ENCODE results near the gene DAP.

DAP gene

DNA sequence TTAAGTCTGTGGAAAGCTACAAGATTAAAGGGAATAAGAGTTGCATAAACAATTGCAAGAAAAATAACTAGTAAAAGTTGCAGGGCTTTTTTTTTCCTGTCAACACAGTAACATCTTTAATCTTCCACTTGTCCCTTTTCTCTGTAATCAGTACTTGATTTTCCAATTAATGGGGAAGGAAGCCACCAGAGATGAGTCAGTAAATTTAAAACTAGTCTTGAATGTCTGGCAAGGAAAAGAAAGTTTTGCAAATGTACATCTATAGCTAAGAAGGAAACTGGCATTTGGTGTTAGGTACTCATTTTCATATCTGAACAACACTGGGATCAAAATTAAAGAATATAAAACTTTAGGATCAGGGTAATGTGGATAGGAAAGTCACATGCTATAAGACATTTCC, 17.1 kb downstream of the DAP start:
- no peak overlapping the region for H3K4me2 ChIP-seq (ENCODE audit: low read length)
- H3K36me3 ChIP-seq (ENCODE audit: insufficient read depth, low read length), result peaks cover 65% of the 10 kb centered on the region

DNA sequence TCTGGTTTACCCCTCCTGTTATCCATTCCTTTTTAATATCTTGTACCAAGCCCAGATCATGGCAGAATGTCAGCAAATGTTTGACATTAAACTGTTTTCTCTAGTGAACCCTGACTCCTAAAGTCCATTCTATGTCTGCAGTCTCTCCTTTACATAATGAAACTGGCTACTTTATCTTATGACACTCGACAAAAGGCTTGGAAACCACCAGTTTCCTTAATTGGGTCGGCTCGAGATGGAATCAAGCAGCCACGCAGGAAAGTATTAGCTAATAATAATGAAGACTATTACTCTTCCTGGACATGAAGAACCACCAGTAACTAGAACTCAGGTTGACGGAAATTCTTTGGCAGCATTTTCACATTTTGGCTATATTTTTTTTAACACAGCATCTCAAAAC, 17.5 kb downstream of the DAP start:
- H3K4me3 ChIP-seq (ENCODE audit: low read length), result no peak overlapping the region
- no peaks in the 10 kb centered on the region for H3K9me3 ChIP-seq (replicated peaks; ENCODE audit: low read length)
- H3K9ac ChIP-seq (ENCODE audit: low read depth, low read length), result no peak overlapping the region
- peaks cover 65% of the 10 kb centered on the region for H3K36me3 ChIP-seq (ENCODE audit: insufficient read depth, low read length)
- H3K4me1 ChIP-seq (ENCODE audit: control insufficient read depth, insufficient read depth, low read length), result no peaks in the 10 kb centered on the region
- H3K4me2 ChIP-seq (ENCODE audit: low read length), result no peak overlapping the region
- H3K27me3 ChIP-seq (ENCODE audit: control insufficient read depth, insufficient read depth, low read length), result no peaks in the 10 kb centered on the region

More for the DNA sequence above, 17.1 kb downstream of the DAP start:
- H3K9ac ChIP-seq (ENCODE audit: low read depth, low read length), result no peak overlapping the region
- no peaks in the 10 kb centered on the region for H3K9me3 ChIP-seq (replicated peaks; ENCODE audit: low read length)
- H3K4me3 ChIP-seq (ENCODE audit: low read length), result no peak overlapping the region
- H3K27me3 ChIP-seq (ENCODE audit: control insufficient read depth, insufficient read depth, low read length), result no peaks in the 10 kb centered on the region
- no peaks in the 10 kb centered on the region for H3K4me1 ChIP-seq (ENCODE audit: control insufficient read depth, insufficient read depth, low read length)

DNA sequence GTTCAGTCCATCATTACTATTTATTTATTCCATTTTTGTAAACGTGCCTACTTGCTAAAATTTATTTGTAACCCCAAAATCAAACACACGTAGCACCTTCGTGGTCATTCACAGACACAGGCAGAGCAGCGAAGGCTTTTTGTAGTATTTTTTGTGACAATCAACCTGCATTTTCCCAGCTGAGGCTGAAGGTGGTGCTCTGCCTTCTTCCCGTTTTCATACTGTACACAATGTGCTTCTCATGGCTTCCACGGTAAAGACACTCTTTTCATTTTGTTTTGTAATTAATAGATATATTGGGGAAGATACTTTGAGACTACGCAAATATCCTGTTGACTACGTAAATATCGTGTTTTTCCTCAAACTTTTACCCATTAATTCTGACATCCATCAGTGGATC, 19.4 kb downstream of the DAP start:
- no peak overlapping the region for H3K9ac ChIP-seq (ENCODE audit: low read depth, low read length)
- H3K36me3 ChIP-seq (ENCODE audit: insufficient read depth, low read length), result peaks cover 52% of the 10 kb centered on the region
- no peaks in the 10 kb centered on the region for H3K4me1 ChIP-seq (ENCODE audit: control insufficient read depth, insufficient read depth, low read length)
- H3K27me3 ChIP-seq (ENCODE audit: control insufficient read depth, insufficient read depth, low read length), result no peaks in the 10 kb centered on the region
- H3K9me3 ChIP-seq (replicated peaks; ENCODE audit: low read length), result no peaks in the 10 kb centered on the region
- H3K4me3 ChIP-seq (ENCODE audit: low read length), result no peak overlapping the region
- no peak overlapping the region for H3K4me2 ChIP-seq (ENCODE audit: low read length)

DNA sequence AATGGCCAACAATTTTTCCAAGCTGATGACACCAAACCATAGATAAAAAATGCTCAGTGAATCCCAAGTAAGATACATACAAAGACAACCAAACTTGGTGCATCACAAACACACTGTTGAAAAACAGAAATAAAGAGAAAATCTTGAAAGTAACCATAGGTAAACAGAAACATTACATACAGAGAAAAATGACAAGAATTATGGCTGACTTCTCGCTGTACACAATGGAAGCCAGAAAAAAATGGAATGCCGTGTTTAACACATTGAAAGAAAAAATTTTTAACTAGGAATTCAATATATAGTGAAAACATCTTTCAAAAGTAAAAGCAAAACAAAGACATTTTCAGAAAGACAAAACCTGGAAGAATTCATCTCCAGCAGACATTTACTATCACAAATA, 20.6 kb downstream of the DAP start:
- Histone ChIP-seq H3K4me2 (ENCODE audit: low read length) (no peak overlapping the region), H3K9ac (ENCODE audit: low read depth, low read length) (no peak overlapping the region), H3K4me1 (ENCODE audit: control insufficient read depth, insufficient read depth, low read length) (no peaks in the 10 kb centered on the region), H3K36me3 (ENCODE audit: insufficient read depth, low read length) (peaks cover 54% of the 10 kb centered on the region), H3K27me3 (ENCODE audit: control insufficient read depth, insufficient read depth, low read length) (no peaks in the 10 kb centered on the region), H3K4me3 (ENCODE audit: low read length) (no peak overlapping the region), H3K9me3 (replicated peaks; ENCODE audit: low read length) (no peaks in the 10 kb centered on the region)

DNA sequence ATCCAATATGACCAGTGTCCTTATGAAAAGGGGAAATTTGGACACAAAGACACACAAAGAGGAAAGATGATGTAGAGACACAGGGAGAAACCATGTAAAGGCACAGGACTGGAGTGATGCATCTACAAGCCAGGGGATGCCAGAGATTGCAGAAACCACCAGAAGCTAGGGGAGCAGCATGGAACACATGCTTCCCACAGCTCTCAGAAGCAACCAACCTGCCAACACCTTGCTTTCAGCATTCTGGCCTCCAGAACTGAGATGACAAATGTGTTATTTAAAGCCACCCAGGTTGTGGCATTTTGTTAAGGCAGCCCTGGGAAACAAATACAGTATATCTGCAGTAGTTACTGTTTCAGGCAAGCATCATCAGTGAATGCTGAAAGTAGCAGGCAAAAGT, 23.2 kb downstream of the DAP start:
- H3K36me3 ChIP-seq (ENCODE audit: insufficient read depth, low read length), result peaks cover 38% of the 10 kb centered on the region
- no peaks in the 10 kb centered on the region for H3K9me3 ChIP-seq (replicated peaks; ENCODE audit: low read length)
- no peak overlapping the region for H3K9ac ChIP-seq (ENCODE audit: low read depth, low read length)
- H3K4me1 ChIP-seq (ENCODE audit: control insufficient read depth, insufficient read depth, low read length), result no peaks in the 10 kb centered on the region
- H3K4me3 ChIP-seq (ENCODE audit: low read length), result no peak overlapping the region
- H3K27me3 ChIP-seq (ENCODE audit: control insufficient read depth, insufficient read depth, low read length), result no peaks in the 10 kb centered on the region
- no peak overlapping the region for H3K4me2 ChIP-seq (ENCODE audit: low read length)

DNA sequence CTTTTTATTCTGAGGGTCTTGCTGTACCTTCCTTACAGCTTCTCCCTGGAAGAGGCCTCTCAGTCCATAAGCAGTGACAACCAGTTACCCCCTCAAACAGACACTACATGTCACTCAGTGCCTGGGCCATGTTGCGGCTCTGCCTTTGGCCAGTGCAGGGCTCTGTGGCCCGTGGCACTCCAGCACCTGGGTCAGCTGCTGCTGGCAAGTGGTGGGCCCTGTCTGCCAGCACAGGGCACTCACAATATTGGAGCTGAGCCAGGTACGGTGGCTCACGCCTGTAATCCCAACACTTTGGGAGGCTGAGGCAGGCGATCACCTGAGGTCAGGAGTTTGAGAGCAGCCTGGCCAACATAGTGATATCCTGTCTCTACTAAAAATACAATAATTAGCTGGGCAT, 24.2 kb downstream of the DAP start:
- Histone ChIP-seq H3K4me2 (ENCODE audit: low read length) (no peak overlapping the region), H3K9ac (ENCODE audit: low read depth, low read length) (no peak overlapping the region), H3K36me3 (ENCODE audit: insufficient read depth, low read length) (peaks cover 43% of the 10 kb centered on the region), H3K9me3 (replicated peaks; ENCODE audit: low read length) (no peaks in the 10 kb centered on the region), H3K4me3 (ENCODE audit: low read length) (no peak overlapping the region), H3K4me1 (ENCODE audit: control insufficient read depth, insufficient read depth, low read length) (no peaks in the 10 kb centered on the region), H3K27me3 (ENCODE audit: control insufficient read depth, insufficient read depth, low read length) (no peaks in the 10 kb centered on the region)

DNA sequence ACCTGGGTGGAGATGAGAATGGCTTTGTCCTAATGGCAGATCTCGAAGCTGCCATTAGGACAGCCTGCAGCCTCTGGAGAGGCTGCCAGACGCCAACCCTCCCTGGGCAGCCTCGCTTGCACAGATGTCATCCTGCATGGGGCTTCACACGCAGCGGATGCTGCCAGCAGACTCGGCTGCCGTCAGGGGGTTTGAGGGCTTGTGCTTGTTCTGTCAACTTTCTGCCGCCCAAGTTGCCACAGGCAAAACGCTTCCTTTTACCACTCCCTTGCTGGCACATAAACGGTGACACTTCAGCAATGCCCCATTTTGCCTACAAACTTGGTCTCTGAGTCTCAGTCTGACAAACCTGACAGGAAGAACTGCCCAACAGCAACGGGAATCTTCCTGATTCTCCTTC, 24.7 kb downstream of the DAP start:
- Histone ChIP-seq H3K4me3 (ENCODE audit: low read length) (no peak overlapping the region), H3K4me2 (ENCODE audit: low read length) (no peak overlapping the region), H3K36me3 (ENCODE audit: insufficient read depth, low read length) (peaks cover 42% of the 10 kb centered on the region)

DNA sequence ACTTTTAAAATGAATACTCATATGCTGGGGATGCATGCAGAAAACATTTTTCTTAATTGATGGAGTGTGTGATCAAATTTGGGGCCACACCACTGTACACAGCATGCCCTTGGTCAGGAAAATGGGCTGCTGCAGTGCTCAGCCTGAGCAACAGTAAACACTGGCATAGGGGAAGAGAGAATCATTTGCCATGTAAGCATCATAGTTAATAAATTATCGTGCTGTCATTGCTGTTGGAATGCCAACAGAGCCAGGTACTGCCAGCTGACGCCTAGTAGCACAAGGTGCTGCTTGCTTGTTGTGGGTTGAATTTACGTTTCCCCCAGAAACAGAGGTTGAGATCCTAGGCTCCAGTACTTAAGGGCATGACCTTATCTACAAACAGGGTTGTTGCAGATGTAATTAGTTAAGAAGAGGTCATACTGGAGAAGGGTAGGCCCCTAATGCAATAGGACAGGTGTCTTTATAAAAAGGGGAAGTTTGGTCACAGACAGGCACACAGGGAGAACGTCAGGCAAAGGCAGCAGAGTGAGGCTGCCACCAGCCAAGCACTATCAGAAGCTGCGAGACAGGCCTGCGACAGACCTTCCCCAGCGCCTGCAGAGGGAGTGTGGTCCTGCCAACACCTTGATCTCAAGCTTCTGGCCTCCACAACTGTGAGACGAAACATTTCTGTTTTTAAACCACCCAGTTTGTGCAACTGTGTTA, 25.3 kb downstream of the DAP start:
- H3K4me1 ChIP-seq (ENCODE audit: control insufficient read depth, insufficient read depth, low read length), result no peaks in the 10 kb centered on the region
- H3K9ac ChIP-seq (ENCODE audit: low read depth, low read length), result no peak overlapping the region
- no peak overlapping the region for H3K4me2 ChIP-seq (ENCODE audit: low read length)
- H3K4me3 ChIP-seq (ENCODE audit: low read length), result no peak overlapping the region
- peaks cover 38% of the 10 kb centered on the region for H3K36me3 ChIP-seq (ENCODE audit: insufficient read depth, low read length)
- no peaks in the 10 kb centered on the region for H3K9me3 ChIP-seq (replicated peaks; ENCODE audit: low read length)
- H3K27me3 ChIP-seq (ENCODE audit: control insufficient read depth, insufficient read depth, low read length), result no peaks in the 10 kb centered on the region

More for the DNA sequence above, 24.7 kb downstream of the DAP start:
- Histone ChIP-seq H3K27me3 (ENCODE audit: control insufficient read depth, insufficient read depth, low read length) (no peaks in the 10 kb centered on the region), H3K4me1 (ENCODE audit: control insufficient read depth, insufficient read depth, low read length) (no peaks in the 10 kb centered on the region), H3K9me3 (replicated peaks; ENCODE audit: low read length) (no peaks in the 10 kb centered on the region), H3K9ac (ENCODE audit: low read depth, low read length) (no peak overlapping the region)

DNA sequence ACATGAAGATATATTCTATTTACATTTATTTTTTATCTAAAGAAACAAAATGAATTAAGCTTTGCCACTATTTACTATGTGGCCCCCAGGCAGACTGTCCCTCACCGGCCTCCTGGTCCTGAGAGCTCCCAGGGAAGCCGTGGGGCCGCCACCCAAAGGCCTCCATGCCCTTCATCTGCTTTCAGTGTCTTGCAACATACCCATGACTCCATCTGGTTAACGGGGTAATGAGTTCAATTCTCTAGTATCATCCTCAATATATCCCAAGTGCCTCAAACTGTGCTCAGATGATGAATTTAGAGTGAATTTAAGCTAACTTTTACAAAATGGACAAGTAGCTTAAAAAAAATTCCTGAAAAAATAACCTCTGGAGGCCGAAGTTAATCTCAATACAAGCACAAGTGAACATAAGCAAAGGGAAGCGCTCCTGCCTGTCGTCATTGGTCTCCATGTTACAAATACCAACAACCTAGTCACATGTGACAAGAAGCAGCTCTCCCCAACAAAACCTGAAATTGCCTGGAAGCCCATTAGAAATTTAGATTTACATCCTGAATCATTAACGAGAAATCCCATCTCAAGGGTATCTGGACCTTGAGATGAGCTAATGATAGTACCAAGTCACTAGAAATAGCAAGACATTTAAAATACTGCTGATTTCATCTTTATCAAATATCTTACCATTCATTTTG, 26.1 kb downstream of the DAP start:
- no peak overlapping the region for H3K4me2 ChIP-seq (ENCODE audit: low read length)
- H3K4me1 ChIP-seq (ENCODE audit: control insufficient read depth, insufficient read depth, low read length), result no peaks in the 10 kb centered on the region
- no peak overlapping the region for H3K9ac ChIP-seq (ENCODE audit: low read depth, low read length)
- no peak overlapping the region for H3K4me3 ChIP-seq (ENCODE audit: low read length)
- H3K9me3 ChIP-seq (replicated peaks; ENCODE audit: low read length), result no peaks in the 10 kb centered on the region
- no peaks in the 10 kb centered on the region for H3K27me3 ChIP-seq (ENCODE audit: control insufficient read depth, insufficient read depth, low read length)
- peaks cover 36% of the 10 kb centered on the region for H3K36me3 ChIP-seq (ENCODE audit: insufficient read depth, low read length)

DNA sequence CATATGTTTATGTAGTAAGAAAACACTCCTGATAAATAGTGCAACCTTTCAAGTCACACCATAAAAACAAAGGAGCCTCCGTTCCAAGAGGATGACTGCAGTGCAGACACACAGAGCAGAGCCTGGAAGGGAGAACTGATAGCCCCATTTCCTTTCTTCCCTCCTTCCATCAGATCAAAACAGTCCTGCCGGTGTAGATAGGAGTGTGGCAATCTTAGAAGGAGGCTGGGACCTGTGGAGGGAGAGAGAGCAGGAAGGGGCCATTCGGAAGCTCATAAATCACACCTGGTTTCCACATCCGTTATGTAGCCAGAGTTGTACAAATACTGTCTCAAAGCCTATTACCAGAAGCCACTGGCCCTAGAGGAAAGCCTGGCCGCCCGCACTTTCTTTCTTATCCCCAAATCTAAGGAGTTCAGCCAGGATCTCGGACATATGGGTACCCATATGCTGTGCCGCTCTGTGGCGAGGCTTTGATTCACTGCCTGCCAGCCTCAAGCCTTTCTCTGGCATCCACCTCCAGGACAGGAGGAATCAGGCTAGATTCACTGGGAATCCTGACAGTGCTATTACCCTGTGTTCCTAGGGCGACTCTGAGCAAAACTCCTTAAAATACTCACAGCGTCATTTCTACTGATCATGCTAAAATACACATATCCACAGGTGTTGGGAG, 26.9 kb downstream of the DAP start:
- H3K27me3 ChIP-seq (ENCODE audit: control insufficient read depth, insufficient read depth, low read length), result no peaks in the 10 kb centered on the region
- H3K9ac ChIP-seq (ENCODE audit: low read depth, low read length), result no peak overlapping the region
- H3K4me1 ChIP-seq (ENCODE audit: control insufficient read depth, insufficient read depth, low read length), result no peaks in the 10 kb centered on the region
- H3K36me3 ChIP-seq (ENCODE audit: insufficient read depth, low read length), result peaks cover 40% of the 10 kb centered on the region
- H3K4me2 ChIP-seq (ENCODE audit: low read length), result no peak overlapping the region
- H3K4me3 ChIP-seq (ENCODE audit: low read length), result no peak overlapping the region
- no peaks in the 10 kb centered on the region for H3K9me3 ChIP-seq (replicated peaks; ENCODE audit: low read length)

DNA sequence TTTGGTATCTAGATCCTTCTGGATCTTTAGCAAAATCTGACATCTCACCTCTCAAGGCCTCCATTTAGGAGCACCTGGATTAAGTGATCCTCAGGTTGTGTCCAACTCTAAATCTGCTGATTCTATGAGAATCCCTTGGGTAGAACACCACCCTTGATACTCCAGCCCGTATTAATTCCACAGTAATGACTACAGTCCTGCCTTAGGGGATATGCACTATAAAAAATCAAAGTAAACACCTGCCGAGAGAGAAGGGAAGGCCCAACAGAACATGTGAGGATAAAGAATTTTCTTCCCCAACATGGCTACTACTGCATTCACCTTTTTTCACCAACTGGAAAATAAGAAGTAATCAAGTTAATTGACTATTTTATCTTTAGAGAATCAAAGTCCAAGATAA, 27.6 kb downstream of the DAP start:
- Histone ChIP-seq H3K27me3 (ENCODE audit: control insufficient read depth, insufficient read depth, low read length) (no peaks in the 10 kb centered on the region), H3K9ac (ENCODE audit: low read depth, low read length) (no peak overlapping the region), H3K9me3 (replicated peaks; ENCODE audit: low read length) (no peaks in the 10 kb centered on the region), H3K4me3 (ENCODE audit: low read length) (no peak overlapping the region), H3K36me3 (ENCODE audit: insufficient read depth, low read length) (peaks cover 40% of the 10 kb centered on the region), H3K4me1 (ENCODE audit: control insufficient read depth, insufficient read depth, low read length) (no peaks in the 10 kb centered on the region), H3K4me2 (ENCODE audit: low read length) (no peak overlapping the region)

Data from skeletal muscle satellite cell (primary cell).